ENCODE data around the gene CCDC91.
"Not testable (repeated sequence)": the region's sequence is repeated elsewhere in the genome, so short reads cannot be mapped to it uniquely, and the experiment has no call there.

Gene CCDC91

GRCh38 chr12:28369483-28369882, 179.2 kb downstream of the CCDC91 start:
- Histone ChIP-seq H3K79me1 (ENCODE audit: low read length) (no peaks in the 10 kb centered on the region), H3K4me1 (ENCODE audit: control insufficient read depth in 1 of 2, insufficient read depth in 2 of 2, low read length in 2 of 2) (no peaks in the 10 kb centered on the region), H2BK12ac (ENCODE audit: low read length) (no peak overlapping the region), H3K27ac (ENCODE audit: low read depth, low read length) (no peak overlapping the region), H3K27me3 (ENCODE audit: insufficient read depth, low read length) (no peaks in the 10 kb centered on the region), H4K91ac (ENCODE audit: low read depth, low read length) (no peak overlapping the region), H3K9me3 (ENCODE audit: insufficient read depth, low read depth, low read length) (peaks cover 8% of the 10 kb centered on the region), H2AFZ (ENCODE audit: insufficient read depth, low read length, poor library complexity) (no peak overlapping the region), H3K36me3 (ENCODE audit: control insufficient read depth in 1 of 2, insufficient read depth in 2 of 2, low read length in 2 of 2) (peaks cover 5 to 9% of the 10 kb centered on the region in 2 experiments), H3K79me2 (ENCODE audit: control insufficient read depth, insufficient read depth, low read length, poor library complexity) (no peaks in the 10 kb centered on the region), H3K4ac (ENCODE audit: low read depth, low read length) (no peak overlapping the region), H2BK120ac (ENCODE audit: insufficient read depth, low read length, poor library complexity) (no peak overlapping the region), H2BK5ac (ENCODE audit: low read depth, low read length, poor library complexity) (no peak overlapping the region), H4K8ac (ENCODE audit: low read depth, low read length) (no peak overlapping the region), H3K14ac (ENCODE audit: low read length) (no peak overlapping the region), H3K4me3 (ENCODE audit: low read depth, low read length) (no peak overlapping the region), H3K18ac (ENCODE audit: low read length) (no peak overlapping the region), H3K9ac (ENCODE audit: low read length) (no peak overlapping the region), H3K4me2 (ENCODE audit: low read length) (no peak overlapping the region), H3K23ac (ENCODE audit: low read length) (no peak overlapping the region), H4K12ac (ENCODE audit: low read depth, low read length) (no peak overlapping the region), H2AK5ac (ENCODE audit: low read length) (no peak overlapping the region)
- WGBS (ENCODE audit: extremely low coverage, insufficient coverage, insufficient read length), result no CpG with 5 or more reads among the region's 2 CpGs
- DNase-seq, result no peak

GRCh38 chr12:28374556-28374955, 184.3 kb downstream of the CCDC91 start:
- H3K9ac ChIP-seq (ENCODE audit: low read length), result no peak overlapping the region
- H3K27ac ChIP-seq (ENCODE audit: low read depth, low read length), result no peak overlapping the region
- peak in 1 of 2 donors; percentile 5 for DNase-seq
- H3K18ac ChIP-seq (ENCODE audit: low read length), result no peak overlapping the region
- no peak overlapping the region for H2BK5ac ChIP-seq (ENCODE audit: low read depth, low read length, poor library complexity)
- no peak overlapping the region for H4K91ac ChIP-seq (ENCODE audit: low read depth, low read length)
- no peak overlapping the region for H3K23ac ChIP-seq (ENCODE audit: low read length)
- no peak overlapping the region for H4K12ac ChIP-seq (ENCODE audit: low read depth, low read length)
- no peaks in the 10 kb centered on the region for H3K79me1 ChIP-seq (ENCODE audit: low read length)
- H2BK12ac ChIP-seq (ENCODE audit: low read length), result no peak overlapping the region
- H3K4me3 ChIP-seq (ENCODE audit: low read depth, low read length), result no peak overlapping the region
- H2AFZ ChIP-seq (ENCODE audit: insufficient read depth, low read length, poor library complexity), result no peak overlapping the region
- H3K4ac ChIP-seq (ENCODE audit: low read depth, low read length), result no peak overlapping the region
- no peak overlapping the region for H4K8ac ChIP-seq (ENCODE audit: low read depth, low read length)
- no peaks in the 10 kb centered on the region for H3K27me3 ChIP-seq (ENCODE audit: insufficient read depth, low read length)
- H3K14ac ChIP-seq (ENCODE audit: low read length), result no peak overlapping the region
- H2BK120ac ChIP-seq (ENCODE audit: insufficient read depth, low read length, poor library complexity), result no peak overlapping the region
- no peaks in the 10 kb centered on the region for H3K4me1 ChIP-seq (ENCODE audit: control insufficient read depth in 1 of 2, insufficient read depth in 2 of 2, low read length in 2 of 2)
- H3K9me3 ChIP-seq (ENCODE audit: insufficient read depth, low read depth, low read length), result peaks cover 4% of the 10 kb centered on the region
- no peak overlapping the region for H2AK5ac ChIP-seq (ENCODE audit: low read length)
- H3K79me2 ChIP-seq (ENCODE audit: control insufficient read depth, insufficient read depth, low read length, poor library complexity), result no peaks in the 10 kb centered on the region
- H3K36me3 ChIP-seq (ENCODE audit: control insufficient read depth in 1 of 2, insufficient read depth in 2 of 2, low read length in 2 of 2), result peaks cover 2 to 3% of the 10 kb centered on the region in 2 experiments
- no peak overlapping the region for H3K4me2 ChIP-seq (ENCODE audit: low read length)

- Histone ChIP-seq H2BK120ac (ENCODE audit: insufficient read depth, low read length, poor library complexity) (no peak overlapping the region), H4K12ac (ENCODE audit: low read depth, low read length) (no peak overlapping the region), H3K4me2 (ENCODE audit: low read length) (no peak overlapping the region), H3K4me1 (ENCODE audit: control insufficient read depth in 1 of 2, insufficient read depth in 2 of 2, low read length in 2 of 2) (no peaks in the 10 kb centered on the region), H3K23ac (ENCODE audit: low read length) (no peak overlapping the region), H3K27ac (ENCODE audit: low read depth, low read length) (no peak overlapping the region), H2BK5ac (ENCODE audit: low read depth, low read length, poor library complexity) (no peak overlapping the region), H3K9me3 (ENCODE audit: insufficient read depth, low read depth, low read length) (no peaks in the 10 kb centered on the region), H3K79me2 (ENCODE audit: control insufficient read depth, insufficient read depth, low read length, poor library complexity) (no peaks in the 10 kb centered on the region), H4K8ac (ENCODE audit: low read depth, low read length) (no peak overlapping the region), H3K79me1 (ENCODE audit: low read length) (no peaks in the 10 kb centered on the region), H3K27me3 (ENCODE audit: insufficient read depth, low read length) (no peaks in the 10 kb centered on the region), H3K36me3 (ENCODE audit: control insufficient read depth in 1 of 2, insufficient read depth in 2 of 2, low read length in 2 of 2) (no peaks in the 10 kb centered on the region), H3K14ac (ENCODE audit: low read length) (no peak overlapping the region), H3K4me3 (ENCODE audit: low read depth, low read length) (no peak overlapping the region), H3K9ac (ENCODE audit: low read length) (no peak overlapping the region), H3K18ac (ENCODE audit: low read length) (no peak overlapping the region), H4K91ac (ENCODE audit: low read depth, low read length) (no peak overlapping the region), H2BK12ac (ENCODE audit: low read length) (no peak overlapping the region), H2AFZ (ENCODE audit: insufficient read depth, low read length, poor library complexity) (no peak overlapping the region), H3K4ac (ENCODE audit: low read depth, low read length) (no peak overlapping the region), H2AK5ac (ENCODE audit: low read length) (no peak overlapping the region)
- DNase-seq, result no peak
These were observed 188.5 kb downstream of the CCDC91 start for GRCh38 chr12:28378736-28379135.

GRCh38 chr12:28379779-28380178, 189.5 kb downstream of the CCDC91 start:
- not testable (repeated sequence) for H3K27ac ChIP-seq (ENCODE audit: low read depth, low read length); H3K9me3 ChIP-seq (ENCODE audit: insufficient read depth, low read depth, low read length); H3K4ac ChIP-seq (ENCODE audit: low read depth, low read length); H3K4me2 ChIP-seq (ENCODE audit: low read length); H4K8ac ChIP-seq (ENCODE audit: low read depth, low read length); DNase-seq; H3K79me1 ChIP-seq (ENCODE audit: low read length); H2BK5ac ChIP-seq (ENCODE audit: low read depth, low read length, poor library complexity); H3K18ac ChIP-seq (ENCODE audit: low read length); H3K14ac ChIP-seq (ENCODE audit: low read length); H2AFZ ChIP-seq (ENCODE audit: insufficient read depth, low read length, poor library complexity); H2AK5ac ChIP-seq (ENCODE audit: low read length); H3K36me3 ChIP-seq (ENCODE audit: control insufficient read depth in 1 of 2, insufficient read depth in 2 of 2, low read length in 2 of 2); H3K23ac ChIP-seq (ENCODE audit: low read length); H3K27me3 ChIP-seq (ENCODE audit: insufficient read depth, low read length); H4K12ac ChIP-seq (ENCODE audit: low read depth, low read length); H4K91ac ChIP-seq (ENCODE audit: low read depth, low read length); H3K4me1 ChIP-seq (ENCODE audit: control insufficient read depth in 1 of 2, insufficient read depth in 2 of 2, low read length in 2 of 2); H3K79me2 ChIP-seq (ENCODE audit: control insufficient read depth, insufficient read depth, low read length, poor library complexity); H3K9ac ChIP-seq (ENCODE audit: low read length); H2BK12ac ChIP-seq (ENCODE audit: low read length); H2BK120ac ChIP-seq (ENCODE audit: insufficient read depth, low read length, poor library complexity); H3K4me3 ChIP-seq (ENCODE audit: low read depth, low read length)
- no CpG with 5 or more reads among the region's 3 CpGs for WGBS (ENCODE audit: extremely low coverage, insufficient coverage, insufficient read length)

- no peak overlapping the region for H3K18ac ChIP-seq (ENCODE audit: low read length)
- no peak for DNase-seq
- no peak overlapping the region for H2BK120ac ChIP-seq (ENCODE audit: insufficient read depth, low read length, poor library complexity)
- H3K4me3 ChIP-seq (ENCODE audit: low read depth, low read length), result no peak overlapping the region
- no peak overlapping the region for H2BK12ac ChIP-seq (ENCODE audit: low read length)
- no peak overlapping the region for H2BK5ac ChIP-seq (ENCODE audit: low read depth, low read length, poor library complexity)
- no peaks in the 10 kb centered on the region for H3K27me3 ChIP-seq (ENCODE audit: insufficient read depth, low read length)
- H3K4me1 ChIP-seq (ENCODE audit: control insufficient read depth in 1 of 2, insufficient read depth in 2 of 2, low read length in 2 of 2), result no peaks in the 10 kb centered on the region
- no peaks in the 10 kb centered on the region for H3K79me1 ChIP-seq (ENCODE audit: low read length)
- H4K8ac ChIP-seq (ENCODE audit: low read depth, low read length), result no peak overlapping the region
- H2AK5ac ChIP-seq (ENCODE audit: low read length), result no peak overlapping the region
- H2AFZ ChIP-seq (ENCODE audit: insufficient read depth, low read length, poor library complexity), result no peak overlapping the region
- no peaks in the 10 kb centered on the region for H3K36me3 ChIP-seq (ENCODE audit: control insufficient read depth in 1 of 2, insufficient read depth in 2 of 2, low read length in 2 of 2)
- no peak overlapping the region for H3K23ac ChIP-seq (ENCODE audit: low read length)
- no peak overlapping the region for H3K9ac ChIP-seq (ENCODE audit: low read length)
- no peak overlapping the region for H3K27ac ChIP-seq (ENCODE audit: low read depth, low read length)
- H4K12ac ChIP-seq (ENCODE audit: low read depth, low read length), result no peak overlapping the region
- H3K79me2 ChIP-seq (ENCODE audit: control insufficient read depth, insufficient read depth, low read length, poor library complexity), result no peaks in the 10 kb centered on the region
- no peak overlapping the region for H3K4me2 ChIP-seq (ENCODE audit: low read length)
- no peaks in the 10 kb centered on the region for H3K9me3 ChIP-seq (ENCODE audit: insufficient read depth, low read depth, low read length)
- WGBS (ENCODE audit: extremely low coverage, insufficient coverage, insufficient read length), result no CpG with 5 or more reads among the region's 1 CpG
- H4K91ac ChIP-seq (ENCODE audit: low read depth, low read length), result no peak overlapping the region
- no peak overlapping the region for H3K4ac ChIP-seq (ENCODE audit: low read depth, low read length)
- no peak overlapping the region for H3K14ac ChIP-seq (ENCODE audit: low read length)
These were observed 193.1 kb downstream of the CCDC91 start for GRCh38 chr12:28383368-28383767.

Measured in trophoblast cell (in vitro differentiated cells and primary cell).